Central memory CD4-positive, alpha-beta T cell (primary cell): ENCODE measurements around the gene HOXD8.

Source experiments
- DNase-seq: peaks from one replicate; pipeline ENCODE4 v3.0.0; 2022

HOXD8 gene

DNA sequence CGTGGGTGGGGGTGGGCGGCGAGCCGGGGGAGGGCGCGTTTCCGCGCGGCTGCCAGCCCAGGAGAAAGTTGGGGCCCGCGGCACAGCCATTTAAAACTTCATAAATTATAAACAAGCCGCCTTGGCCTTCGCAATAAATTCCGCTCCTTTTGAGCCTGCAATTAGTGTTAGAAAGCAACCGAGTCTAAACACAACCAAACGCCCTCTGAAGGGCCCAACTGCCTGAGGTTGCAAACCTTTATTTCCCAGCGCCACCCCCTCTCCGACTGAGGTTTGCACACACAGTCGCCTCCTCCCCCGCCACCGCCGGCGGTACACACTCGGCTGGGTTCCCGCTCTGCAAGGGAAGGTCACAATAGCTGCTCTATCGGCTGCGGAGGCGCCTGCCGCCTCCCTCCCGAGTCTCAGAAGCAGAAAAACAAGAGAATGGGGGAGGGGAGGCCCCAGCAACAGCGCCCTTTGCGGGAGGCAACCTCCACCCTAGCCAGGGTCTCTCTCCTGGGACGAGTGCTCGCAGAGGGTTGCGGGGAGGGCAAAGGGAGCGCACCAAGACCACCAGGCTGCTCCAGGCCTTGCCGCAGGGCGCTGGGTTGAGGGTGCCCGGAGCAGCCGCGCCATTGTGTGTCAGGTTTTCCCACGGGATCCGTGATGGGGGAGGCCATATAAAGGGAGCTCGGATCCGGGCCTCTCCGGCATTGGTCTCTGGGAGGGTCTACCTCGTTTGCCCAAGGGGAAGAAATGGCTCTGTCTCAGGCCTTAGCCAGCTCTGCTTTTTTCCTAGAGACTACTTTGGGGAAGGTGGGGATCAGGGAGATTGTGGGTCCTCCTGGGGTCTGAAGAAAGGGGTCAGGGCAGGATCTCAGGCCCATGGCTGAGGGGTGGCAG is 45.6 kb downstream of the HOXD8 start:
- no peak for DNase-seq

DNA sequence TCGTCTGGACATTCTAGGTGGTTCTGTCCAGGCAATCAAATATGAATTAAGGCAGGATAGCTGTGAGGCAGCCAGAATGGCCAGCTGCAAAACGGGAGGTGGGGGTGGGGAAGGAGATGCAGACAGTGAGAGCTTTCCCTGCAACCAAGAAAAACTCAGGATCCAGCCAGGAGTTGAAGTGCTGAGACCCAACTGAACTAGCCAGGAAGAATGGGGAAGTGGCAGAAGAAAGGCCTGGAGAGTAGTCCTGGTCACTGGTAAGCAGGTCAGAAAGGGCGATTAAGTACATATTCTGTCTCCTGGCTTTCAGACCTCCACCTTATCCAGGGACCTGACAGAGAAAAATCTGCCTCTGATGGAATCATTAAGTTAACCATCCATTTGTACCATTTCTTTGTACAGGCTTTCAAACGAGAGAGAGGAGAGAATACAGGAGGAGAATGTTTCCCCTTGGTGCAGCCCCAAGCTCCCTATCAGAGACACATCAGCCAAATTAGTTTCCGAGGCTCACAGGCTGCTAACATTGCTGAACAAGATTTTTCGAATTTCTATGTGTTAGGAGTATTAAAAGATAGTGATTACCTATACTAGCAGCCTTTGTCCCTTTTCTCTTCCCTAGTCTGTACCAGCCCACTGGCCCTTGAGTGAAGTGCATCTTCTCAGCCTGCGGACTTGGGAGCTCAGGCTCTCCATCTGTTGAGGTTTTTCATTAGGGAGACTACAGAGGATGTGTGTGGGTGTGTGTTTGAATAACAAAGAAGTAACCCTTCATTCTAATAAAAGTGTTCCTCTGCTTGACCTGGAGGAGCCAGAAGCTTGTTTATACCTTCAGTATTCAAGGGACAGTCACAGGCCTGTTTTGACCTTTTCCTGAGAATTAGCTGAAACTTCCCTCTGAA is 46.5 kb downstream of the HOXD8 start:
- DNase-seq: no peak

DNA sequence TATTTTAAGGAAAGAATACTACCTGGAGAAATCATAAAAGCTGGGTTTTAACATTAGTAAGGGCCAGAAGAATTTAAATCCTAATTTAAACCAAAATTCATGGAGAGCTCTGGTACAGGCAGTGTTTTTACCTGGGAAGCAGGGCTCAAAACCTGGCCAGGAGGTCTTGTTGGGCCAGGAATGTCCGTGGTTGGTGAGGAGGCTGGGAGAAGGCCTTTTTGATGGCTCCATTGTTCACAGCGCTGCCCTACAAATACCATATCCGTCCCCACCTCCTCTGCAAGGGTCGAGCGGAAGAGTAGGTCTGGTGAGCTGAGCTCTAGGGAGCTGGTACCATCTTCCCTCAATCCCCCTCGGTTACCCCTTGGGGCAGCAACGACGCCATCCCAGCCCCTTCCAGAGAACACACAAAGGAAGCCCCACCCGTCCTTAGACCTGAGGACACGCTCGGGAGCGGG is 48.1 kb downstream of the HOXD8 start:
- DNase-seq: no peak

DNA sequence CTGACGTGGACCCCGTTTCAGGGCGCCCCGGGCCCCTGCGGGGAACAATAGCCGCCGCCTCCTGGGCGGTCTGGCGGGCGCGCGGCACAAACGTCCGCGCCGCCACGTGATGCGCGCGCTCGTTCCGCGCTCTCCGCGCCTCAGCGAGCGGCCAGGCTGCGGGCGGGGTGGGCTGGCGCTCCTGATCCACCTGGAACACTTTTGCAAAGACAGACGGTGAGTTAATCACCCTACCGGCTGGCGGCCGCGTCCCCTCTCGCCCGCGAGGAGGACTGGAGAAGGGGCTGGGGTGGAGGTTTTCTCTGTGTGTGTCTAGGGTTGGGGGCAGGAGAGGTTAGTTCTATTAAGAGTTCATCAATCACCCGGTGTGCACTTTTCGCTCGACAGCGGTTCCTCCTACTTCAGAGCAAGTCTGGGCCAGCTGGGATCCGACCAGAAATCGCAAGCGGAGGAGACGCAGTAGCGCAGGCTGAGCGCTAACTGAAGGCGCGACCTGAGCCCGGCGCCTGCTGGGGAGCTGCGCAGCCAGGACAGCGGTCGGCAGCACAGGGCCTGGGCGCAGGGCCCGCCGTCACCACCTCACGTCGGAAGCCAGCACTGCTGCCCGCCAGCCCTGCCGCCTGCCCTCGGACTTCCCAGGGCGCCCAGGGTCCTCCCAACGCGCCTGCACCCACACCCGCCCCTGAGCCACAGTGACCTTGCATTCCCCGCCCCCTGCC is 48.7 kb downstream of the HOXD8 start:
- no peak for DNase-seq

DNA sequence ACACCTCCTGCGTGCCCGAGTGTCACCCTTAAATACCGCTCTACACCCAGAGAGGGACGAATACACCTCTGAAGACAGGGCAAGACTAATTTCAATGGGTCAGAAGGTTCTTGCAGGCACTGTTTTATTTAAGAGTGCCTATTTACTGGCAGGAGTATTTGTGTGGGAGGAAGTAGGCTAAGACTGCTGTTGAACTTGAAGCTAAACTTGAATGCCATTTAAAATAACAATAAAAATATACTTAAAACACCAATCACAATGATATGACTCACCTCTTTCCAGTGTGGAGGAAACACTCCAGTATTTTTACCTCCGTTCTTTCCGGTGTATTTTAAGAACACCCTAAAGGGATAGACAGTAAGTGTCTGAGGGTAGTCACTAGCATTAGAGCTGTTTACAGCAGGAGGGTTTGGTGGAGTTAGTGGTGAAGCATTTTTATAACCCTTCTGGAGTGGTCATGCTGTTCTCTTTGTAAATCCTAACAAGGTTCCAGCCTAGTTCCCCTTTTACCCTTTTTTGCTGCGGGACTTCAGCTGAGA is 49.3 kb downstream of the HOXD8 start:
- no peak for DNase-seq

DNA sequence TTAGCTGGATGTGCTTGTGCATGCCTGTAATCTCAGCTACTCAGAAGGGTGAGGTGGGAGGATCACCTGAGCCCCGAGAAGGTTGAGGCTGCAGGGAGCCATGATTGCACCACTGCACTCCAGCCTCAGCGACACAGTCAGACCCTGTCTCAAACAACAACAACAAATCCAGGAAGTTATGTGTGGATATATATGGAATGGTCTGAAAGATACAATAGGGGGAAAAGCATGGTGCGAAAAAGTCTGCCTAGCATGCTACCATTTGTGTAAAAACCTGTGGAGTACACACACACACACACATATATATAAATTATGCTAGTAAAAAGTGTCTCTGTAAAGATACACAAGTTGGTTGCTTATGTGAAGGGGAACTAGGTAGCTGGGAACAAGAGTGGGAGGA is 52.0 kb downstream of the HOXD8 start:
- no peak for DNase-seq
